Dedifferentiated amniotic fluid mesenchymal stem cell (primary cell): Measurements from ENCODE around the gene JAKMIP3.

Experiments
- DNase-seq: peaks from one replicate; pipeline ENCODE4 v3.0.0-alpha.2; 2016; ENCODE audit errors: extremely low spot score

The JAKMIP3 gene

DNA sequence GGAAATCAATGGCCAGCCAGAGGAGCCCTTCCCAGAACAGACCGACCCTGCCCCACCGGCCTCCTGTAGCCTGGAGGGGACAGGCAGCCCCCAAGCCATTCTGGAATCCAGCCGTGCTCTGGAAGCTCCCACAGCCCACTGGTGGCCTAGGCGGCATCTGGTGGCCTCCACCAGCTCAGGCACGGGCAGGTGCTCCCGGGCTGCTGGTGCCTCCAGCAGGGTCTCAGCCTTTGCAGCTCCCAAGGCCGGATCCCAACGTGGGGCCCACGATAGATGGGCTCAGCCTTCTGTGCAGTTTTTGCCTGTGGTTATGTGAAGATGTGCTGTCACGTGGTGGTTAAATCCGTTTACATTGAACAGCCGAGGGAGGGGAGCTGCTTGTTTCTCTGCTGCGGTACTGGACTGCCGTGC, 44.4 kb downstream of the JAKMIP3 start:
- no peak for DNase-seq

- no peak for DNase-seq
Measured at GRCh38 chr10:132110713-132111112, 45.0 kb downstream of the JAKMIP3 start.

- no peak for DNase-seq
Measured at GRCh38 chr10:132111121-132111731, 45.5 kb downstream of the JAKMIP3 start.

DNA sequence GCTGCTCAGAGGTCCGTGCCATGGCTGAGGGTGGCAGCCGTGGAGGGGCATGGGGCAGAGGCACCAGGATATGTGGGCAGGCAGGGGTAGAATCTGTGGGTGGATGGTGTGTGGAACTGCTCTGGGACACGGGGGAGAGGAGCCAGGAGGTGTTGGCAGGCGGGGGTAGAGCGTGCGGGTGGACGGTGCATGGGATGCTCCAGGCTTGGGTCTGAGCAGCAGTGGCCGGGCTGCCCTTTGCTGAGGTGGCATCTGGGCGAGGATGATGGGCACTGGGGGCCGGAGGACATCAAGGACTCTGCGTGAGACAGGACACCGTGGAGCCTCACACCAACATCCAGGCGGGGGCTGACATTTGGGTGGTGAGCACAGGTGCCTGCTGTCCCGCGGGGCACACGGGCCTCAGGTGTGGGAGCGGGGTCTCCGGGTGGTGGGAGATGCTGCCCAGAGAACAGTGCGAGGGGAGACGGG, 46.2 kb downstream of the JAKMIP3 start:
- DNase-seq, result no peak

GRCh38 chr10:132112611-132113010, 46.9 kb downstream of the JAKMIP3 start:
- DNase-seq, result no peak

DNA sequence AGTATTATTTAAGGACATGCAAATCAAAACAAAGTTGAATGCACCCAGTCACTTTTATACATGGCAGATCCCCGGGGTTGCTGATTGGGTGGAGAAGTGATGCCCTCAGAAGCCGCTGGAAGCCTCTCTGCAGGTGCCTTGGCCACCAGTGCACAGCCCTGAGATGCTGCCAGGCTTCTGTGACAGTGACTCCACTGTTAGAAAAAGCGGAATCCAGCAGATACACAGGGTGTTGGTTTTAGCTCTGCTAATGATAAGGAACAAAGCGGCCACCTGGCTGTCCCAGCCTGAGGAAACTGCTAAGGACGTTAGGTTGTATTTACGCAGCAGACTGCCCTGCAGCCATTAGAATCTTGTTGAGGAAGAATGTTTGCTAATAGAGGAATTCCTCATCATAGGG, 47.5 kb downstream of the JAKMIP3 start:
- DNase-seq, result no peak

DNA sequence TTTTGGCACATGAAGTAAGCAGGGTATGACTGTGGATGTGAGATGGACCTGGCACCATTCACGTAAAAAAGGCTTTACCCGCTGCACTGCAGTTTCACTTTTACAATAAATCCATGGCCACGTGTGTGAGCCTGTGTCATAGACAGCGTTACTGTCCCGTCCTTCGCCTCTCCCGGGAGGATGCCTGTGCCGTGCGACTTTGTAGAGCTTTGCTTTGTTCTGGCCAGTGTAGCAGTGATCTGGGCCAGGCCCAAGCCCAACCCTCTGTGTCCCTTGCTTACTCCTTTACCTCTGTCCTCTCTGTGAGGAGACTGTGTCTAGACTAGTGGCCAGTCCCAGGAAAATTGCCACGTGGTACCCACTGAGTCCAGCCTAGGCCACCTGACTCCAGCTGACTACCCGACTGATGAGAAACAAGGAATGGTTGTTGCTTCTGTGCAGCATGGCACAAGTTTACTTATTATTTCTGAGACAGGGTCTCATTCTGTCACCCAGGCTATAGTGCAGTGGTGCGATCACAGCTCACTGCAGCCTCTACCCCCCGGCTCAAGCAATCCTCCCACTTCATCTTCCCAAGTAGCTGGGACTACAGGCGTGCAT, 48.1 kb downstream of the JAKMIP3 start:
- DNase-seq, result no peak

GRCh38 chr10:132114953-132115520, 49.3 kb downstream of the JAKMIP3 start:
- no peak for DNase-seq
